ENCODE data around the gene CENPE. TPM values are rescaled to one million over a fixed set of nuclear protein-coding genes. Genes with fewer than 3 reads are reported as not detected.

Gene CENPE
- total RNA-seq, 1 donor from 2014 or later: not detected

DNA sequence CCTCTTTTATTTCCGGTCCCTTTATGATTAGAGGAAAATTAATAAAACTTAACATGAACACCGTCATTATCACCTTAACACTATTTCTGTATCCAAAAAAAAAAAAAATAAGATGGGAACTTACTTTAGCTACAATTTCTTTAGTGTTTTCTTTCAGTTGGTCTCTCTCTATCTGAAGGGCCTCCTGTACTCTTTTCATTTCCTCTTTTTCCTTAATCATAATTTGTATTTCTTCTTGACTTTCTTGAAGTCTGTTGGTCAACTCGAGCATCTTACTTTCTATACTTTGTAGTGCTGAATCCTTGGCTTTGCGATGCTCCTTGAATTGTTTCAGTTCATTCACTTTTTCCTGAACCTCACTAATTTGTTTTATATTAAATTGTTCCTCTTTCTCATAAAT is 53.2 kb downstream of the CENPE start:
- Histone ChIP-seq H3K27me3 (no peaks in the 10 kb centered on the region), H3K9me3 (no peaks in the 10 kb centered on the region), H3K27ac (no peak overlapping the region), H3K4me3 (no peak overlapping the region), H3K4me1 (no peaks in the 10 kb centered on the region), H3K36me3 (no peaks in the 10 kb centered on the region)
- TF ChIP-seq, protein P1, sequence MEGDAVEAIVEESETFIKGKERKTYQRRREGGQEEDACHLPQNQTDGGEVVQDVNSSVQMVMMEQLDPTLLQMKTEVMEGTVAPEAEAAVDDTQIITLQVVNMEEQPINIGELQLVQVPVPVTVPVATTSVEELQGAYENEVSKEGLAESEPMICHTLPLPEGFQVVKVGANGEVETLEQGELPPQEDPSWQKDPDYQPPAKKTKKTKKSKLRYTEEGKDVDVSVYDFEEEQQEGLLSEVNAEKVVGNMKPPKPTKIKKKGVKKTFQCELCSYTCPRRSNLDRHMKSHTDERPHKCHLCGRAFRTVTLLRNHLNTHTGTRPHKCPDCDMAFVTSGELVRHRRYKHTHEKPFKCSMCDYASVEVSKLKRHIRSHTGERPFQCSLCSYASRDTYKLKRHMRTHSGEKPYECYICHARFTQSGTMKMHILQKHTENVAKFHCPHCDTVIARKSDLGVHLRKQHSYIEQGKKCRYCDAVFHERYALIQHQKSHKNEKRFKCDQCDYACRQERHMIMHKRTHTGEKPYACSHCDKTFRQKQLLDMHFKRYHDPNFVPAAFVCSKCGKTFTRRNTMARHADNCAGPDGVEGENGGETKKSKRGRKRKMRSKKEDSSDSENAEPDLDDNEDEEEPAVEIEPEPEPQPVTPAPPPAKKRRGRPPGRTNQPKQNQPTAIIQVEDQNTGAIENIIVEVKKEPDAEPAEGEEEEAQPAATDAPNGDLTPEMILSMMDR (IDR thresholded peaks at IDR 0.05): no peak
- no peak for DNase-seq (ENCODE audit: low spot score in 2 of 2)
- intact Hi-C loops (cut with DNase I): no loop called here

DNA sequence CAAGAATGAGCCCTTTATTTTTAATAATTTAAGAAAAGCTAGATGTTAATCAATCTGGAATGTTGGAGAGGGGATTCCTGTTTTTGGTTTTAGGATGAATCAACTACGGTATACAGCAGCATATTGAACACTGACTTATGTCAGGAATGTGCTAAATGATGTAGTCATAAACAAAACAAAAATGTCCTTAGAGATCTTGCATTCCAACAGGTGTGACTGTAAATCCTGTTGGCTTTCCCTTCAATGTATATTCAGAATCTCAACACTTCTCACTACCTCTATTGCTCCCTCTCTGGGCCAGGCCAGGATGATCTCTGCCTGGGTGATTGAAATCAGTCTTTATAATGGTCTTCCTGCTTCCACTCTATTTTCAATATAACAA is 60.7 kb downstream of the CENPE start:
- Histone ChIP-seq H3K4me3 (no peak overlapping the region), H3K36me3 (no peaks in the 10 kb centered on the region), H3K4me1 (no peaks in the 10 kb centered on the region), H3K27ac (no peak overlapping the region), H3K9me3 (no peaks in the 10 kb centered on the region), H3K27me3 (no peaks in the 10 kb centered on the region)
- TF ChIP-seq, protein P1 (IDR thresholded peaks at IDR 0.05): no peak
- intact Hi-C loops (cut with DNase I): no loop called here
- no peak for DNase-seq (ENCODE audit: low spot score in 2 of 2)

DNA sequence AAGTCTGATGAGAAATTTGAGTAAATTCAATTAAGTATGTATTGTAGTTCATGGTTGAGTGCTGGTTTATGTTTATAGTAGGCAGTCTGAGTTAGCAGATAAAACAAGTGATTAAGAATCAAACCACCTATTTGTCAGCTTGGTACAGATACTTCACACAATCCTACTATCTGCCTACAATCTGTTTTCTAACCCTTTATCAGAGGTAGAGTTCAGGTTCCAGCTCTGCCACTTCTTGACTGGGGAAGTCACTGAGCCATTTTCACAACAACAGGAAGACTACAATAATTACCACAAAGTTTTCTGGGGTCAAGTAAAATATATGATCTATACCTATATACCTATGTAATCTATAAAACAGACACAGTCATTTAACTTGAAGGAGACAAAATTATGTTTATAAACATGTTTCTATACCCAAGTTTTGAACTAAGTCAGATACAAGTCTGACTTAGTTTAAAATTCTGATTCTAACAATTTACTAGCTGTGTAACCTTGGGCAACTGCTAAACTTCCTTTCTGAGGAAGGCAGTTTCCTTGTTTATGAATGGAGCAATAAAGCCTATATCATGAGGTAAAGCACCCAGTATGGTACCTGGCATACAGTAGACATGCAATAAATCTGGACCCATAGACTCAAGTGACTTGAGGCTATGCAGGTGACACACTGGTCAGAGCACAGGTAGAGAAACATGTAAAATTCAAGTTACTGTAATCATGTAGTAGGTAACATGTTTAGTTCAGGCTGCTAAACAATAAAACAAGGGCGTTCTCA is 61.3 kb downstream of the CENPE start:
- Histone ChIP-seq H3K4me1 (no peaks in the 10 kb centered on the region), H3K27me3 (no peaks in the 10 kb centered on the region), H3K4me3 (no peak overlapping the region), H3K36me3 (no peaks in the 10 kb centered on the region), H3K27ac (no peak overlapping the region), H3K9me3 (no peaks in the 10 kb centered on the region)
- intact Hi-C loops (cut with DNase I): no loop called here
- DNase-seq (ENCODE audit: low spot score in 2 of 2): no peak
- TF ChIP-seq, protein P1 (IDR thresholded peaks at IDR 0.05): no peak

DNA sequence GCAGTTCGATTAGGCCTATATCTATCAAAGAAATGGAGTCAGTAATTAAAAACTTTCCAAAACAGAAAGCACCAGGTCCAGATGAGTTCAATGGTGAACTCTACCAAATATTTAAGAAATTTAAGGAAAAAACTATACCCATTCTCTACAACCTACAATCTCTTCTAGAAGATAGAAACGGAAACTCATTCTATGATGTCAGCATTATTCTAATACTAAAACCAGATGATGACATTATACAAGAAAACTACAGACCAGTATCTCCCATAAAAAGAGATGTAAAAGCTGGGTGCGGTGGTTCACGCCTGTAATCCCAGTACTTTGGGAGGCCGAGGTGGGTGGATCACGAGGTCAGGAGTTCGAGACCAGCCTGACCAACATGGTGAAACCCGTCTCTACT is 69.0 kb downstream of the CENPE start:
- no peaks in the 10 kb centered on the region for H3K4me1 ChIP-seq
- H3K27me3 ChIP-seq: no peaks in the 10 kb centered on the region
- DNase-seq (ENCODE audit: low spot score in 2 of 2): no peak
- H3K36me3 ChIP-seq: no peaks in the 10 kb centered on the region
- TF ChIP-seq, protein P1 (IDR thresholded peaks at IDR 0.05): no peak
- H3K27ac ChIP-seq: no peak overlapping the region
- no peaks in the 10 kb centered on the region for H3K9me3 ChIP-seq
- intact Hi-C loops (cut with DNase I): no loop called here
- H3K4me3 ChIP-seq: no peak overlapping the region

DNA sequence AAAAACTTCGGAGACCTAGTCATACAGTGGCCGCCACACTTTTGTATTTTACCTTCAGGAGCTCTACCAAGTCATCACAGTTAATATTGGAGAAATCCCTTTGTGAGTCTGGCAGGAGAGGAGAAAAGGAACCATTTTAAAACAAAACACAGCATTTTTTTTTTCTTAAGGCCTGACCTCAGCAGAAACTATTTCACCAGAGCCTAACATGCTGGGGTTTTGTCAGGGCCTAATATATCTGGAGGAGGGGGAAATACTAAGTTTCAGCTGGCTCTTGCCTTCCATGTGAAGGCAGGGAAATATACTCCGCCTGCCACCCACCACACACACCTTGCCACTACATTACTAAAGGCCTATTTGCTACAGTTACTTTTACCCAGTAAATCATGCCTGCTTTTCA is 72.0 kb downstream of the CENPE start:
- H3K9me3 ChIP-seq: no peaks in the 10 kb centered on the region
- H3K4me1 ChIP-seq: no peaks in the 10 kb centered on the region
- TF ChIP-seq, protein P1 (IDR thresholded peaks at IDR 0.05): no peak
- intact Hi-C loops (cut with DNase I): no loop called here
- H3K27ac ChIP-seq: no peak overlapping the region
- no peaks in the 10 kb centered on the region for H3K36me3 ChIP-seq
- no peaks in the 10 kb centered on the region for H3K27me3 ChIP-seq
- DNase-seq (ENCODE audit: low spot score in 2 of 2): no peak
- no peak overlapping the region for H3K4me3 ChIP-seq
